Measurements from ENCODE around the gene DSP.

DNA sequence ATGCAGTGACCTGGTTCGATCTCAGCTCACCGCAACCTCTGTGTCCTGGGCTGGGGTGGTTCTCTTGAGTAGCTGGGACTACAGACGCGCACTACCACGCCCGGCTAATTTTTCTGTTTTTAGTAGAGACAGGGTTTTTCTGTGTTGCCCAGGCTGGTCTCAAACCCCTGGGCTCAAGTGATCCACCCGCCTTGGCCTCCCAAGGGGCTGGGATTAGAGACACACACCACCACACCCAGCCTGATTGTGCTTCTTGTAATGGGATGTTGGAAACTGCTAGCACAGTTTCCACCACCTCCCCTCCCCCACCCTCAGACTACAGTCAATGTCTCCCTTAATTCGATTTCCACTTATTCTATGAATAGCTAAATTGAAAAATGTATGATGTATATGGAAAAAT is 22.6 kb upstream of the DSP start:
- TF ChIP-seq POLR2A (IDR thresholded peaks at IDR 0.05) (no peak), CTCF (IDR thresholded peaks at IDR 0.05) (no peak)
